H54 (cell line): ENCODE measurements around the gene CDH7.

ENCODE experiments used
- DNase-seq: peaks from one replicate; pipeline ENCODE4 v3.0.0; 2011; ENCODE audit warnings: low spot score, mixed read lengths; ENCODE audit not compliant: insufficient read length
- FAIRE-seq: peaks from 3 replicates; lab custom pipeline; 2011; peaks lifted over from hg19 to GRCh38; lab: Jason Lieb, UNC
- POLR2A ChIP-seq: IDR thresholded peaks from 2 replicates; pipeline ENCODE4 v1.6.1; 2011; ENCODE audit warnings: low read depth, mild to moderate bottlenecking, low read length

CDH7 gene

GRCh38 chr18:65906621-65907034, 155.8 kb downstream of the CDH7 start:
- FAIRE-seq (no peak), DNase-seq (no peak)
- TF ChIP-seq POLR2A: no peak

GRCh38 chr18:65907281-65907680, 156.5 kb downstream of the CDH7 start:
- no peak for TF ChIP-seq POLR2A
- no peak for DNase-seq
- no peak for FAIRE-seq

- no peak for DNase-seq
- no peak for TF ChIP-seq POLR2A
- no peak for FAIRE-seq
Measured at GRCh38 chr18:65919018-65919417, 168.2 kb downstream of the CDH7 start.

GRCh38 chr18:65919663-65920062, 168.9 kb downstream of the CDH7 start:
- TF ChIP-seq POLR2A: no peak
- FAIRE-seq (no peak), DNase-seq (no peak)

GRCh38 chr18:65922103-65922502, 171.3 kb downstream of the CDH7 start:
- TF ChIP-seq POLR2A: no peak
- FAIRE-seq (no peak), DNase-seq (no peak)

- no peak for DNase-seq
- FAIRE-seq: no peak
- TF ChIP-seq POLR2A: no peak
Measured at GRCh38 chr18:65924904-65925303, 174.1 kb downstream of the CDH7 start.

- DNase-seq: no peak
- no peak for FAIRE-seq
- no peak for TF ChIP-seq POLR2A
Measured at GRCh38 chr18:65934874-65935273, 184.1 kb downstream of the CDH7 start.

- FAIRE-seq: no peak
- DNase-seq: no peak
- TF ChIP-seq POLR2A: no peak
Measured at GRCh38 chr18:65936678-65937077, 185.9 kb downstream of the CDH7 start.

GRCh38 chr18:65937180-65937579, 186.4 kb downstream of the CDH7 start:
- no peak for TF ChIP-seq POLR2A
- DNase-seq (no peak), FAIRE-seq (no peak)

- TF ChIP-seq POLR2A: no peak
- FAIRE-seq: no peak
- DNase-seq: no peak
Measured at GRCh38 chr18:65938592-65939372, 188.0 kb downstream of the CDH7 start.
